GM23338 (cell line): Measurements from ENCODE around the gene ACOX2. TPM values are rescaled to one million over a fixed set of nuclear protein-coding genes. Genes with fewer than 3 reads are reported as not detected.

ENCODE experiments used
- ATAC-seq: fragments of 200-7000 bp; cut with Tn5 transposase; 3 replicates; pipeline ENCODE4 v1.9.1; 2020
- DNase-seq: peaks from one replicate; pipeline ENCODE4 v3.0.0-alpha.2; 2015; ENCODE audit warnings: low spot score
- H2AFZ ChIP-seq: fragments of 200-600 bp; sonication (generic); 2 replicates; pipeline ENCODE4 v1.8.0; 2016; ENCODE audit warnings: antibody characterized with exemption, mild to moderate bottlenecking, moderate library complexity
- H3F3A ChIP-seq: fragments of 200-600 bp; sonication (generic); replicated peaks from 2 replicates; pipeline ENCODE4 v1.8.0; 2017; ENCODE audit warnings: antibody characterized with exemption, mixed run types, low read depth
- H3K27ac ChIP-seq: fragments of 200-600 bp; sonication (generic); 2 replicates; pipeline ENCODE4 v1.6.1; 2016; ENCODE audit warnings: low read depth
- H3K27me3 ChIP-seq: fragments of 200-600 bp; sonication (generic); 2 replicates; pipeline ENCODE4 v1.8.0; 2016; ENCODE audit warnings: mild to moderate bottlenecking, mixed run types, moderate library complexity; ENCODE audit not compliant: insufficient read depth
- H3K36me3 ChIP-seq: fragments of 200-600 bp; sonication (generic); 2 replicates; pipeline ENCODE4 v1.8.0; 2016; ENCODE audit warnings: mild to moderate bottlenecking; ENCODE audit not compliant: insufficient read depth
- H3K4me1 ChIP-seq: fragments of 200-600 bp; sonication (generic); 2 replicates; pipeline ENCODE4 v1.8.0; 2016; ENCODE audit warnings: mild to moderate bottlenecking, moderate library complexity; ENCODE audit not compliant: insufficient read depth
- H3K4me2 ChIP-seq: fragments of 200-600 bp; sonication (generic); 2 replicates; pipeline ENCODE4 v1.7.1; 2017; ENCODE audit warnings: mixed run types
- H3K4me3 ChIP-seq: fragments of 200-600 bp; sonication (generic); 2 replicates; pipeline ENCODE4 v1.6.1; 2016; ENCODE audit warnings: mixed run types
- H3K79me2 ChIP-seq: fragments of 200-600 bp; sonication (generic); replicated peaks from 2 replicates; pipeline ENCODE4 v1.8.0; 2017; ENCODE audit warnings: mild to moderate bottlenecking; ENCODE audit not compliant: insufficient read depth
- H3K9me2 ChIP-seq: fragments of 200-600 bp; sonication (generic); 2 replicates; pipeline ENCODE4 v1.8.0; 2017; ENCODE audit not compliant: insufficient read depth
- H4K20me1 ChIP-seq: fragments of 200-600 bp; sonication (generic); replicated peaks from 2 replicates; pipeline ENCODE4 v1.8.0; 2017; ENCODE audit warnings: mild to moderate bottlenecking; ENCODE audit not compliant: insufficient read depth
- H3K27ac Mint-ChIP-seq: 2 replicates; pipeline ENCODE4 v1.8.0; 2020; ENCODE audit warnings: inconsistent platforms, mild to moderate bottlenecking, moderate library complexity, mixed read lengths
- H3K27me3 Mint-ChIP-seq: 3 replicates; pipeline ENCODE4 v1.8.0; 2022; ENCODE audit warnings: low read depth, mild to moderate bottlenecking, moderate library complexity, mixed read lengths, inconsistent platforms; ENCODE audit not compliant: insufficient read depth, poor library complexity
- H3K36me3 Mint-ChIP-seq: 3 replicates; pipeline ENCODE4 v1.8.0; 2021; ENCODE audit warnings: low read depth, mild to moderate bottlenecking, inconsistent platforms, moderate library complexity, mixed read lengths
- H3K4me1 Mint-ChIP-seq: 3 replicates; pipeline ENCODE4 v1.8.0; 2020; ENCODE audit warnings: mild to moderate bottlenecking, inconsistent platforms, mixed read lengths
- H3K4me3 Mint-ChIP-seq: 3 replicates; pipeline ENCODE4 v1.8.0; 2021; ENCODE audit warnings: moderate library complexity, mild to moderate bottlenecking, inconsistent platforms, mixed read lengths
- H3K9me3 Mint-ChIP-seq: 3 replicates; pipeline ENCODE4 v1.8.0; 2020; ENCODE audit warnings: moderate library complexity, mild to moderate bottlenecking, inconsistent platforms, mixed read lengths
- CREB1 ChIP-seq: fragments of 250-450 bp; sonication (Bioruptor Pico); IDR thresholded peaks from 2 replicates; pipeline ENCODE4 v1.5.0; 2020; ENCODE audit warnings: low read depth, mild to moderate bottlenecking, moderate library complexity
- EZH2 ChIP-seq: fragments of 200-600 bp; sonication (generic); IDR thresholded peaks from one replicate; pipeline ENCODE4 v1.8.0; 2017; ENCODE audit warnings: antibody characterized with exemption, mild to moderate bottlenecking, low read depth; ENCODE audit not compliant: unreplicated experiment
- EZH2phosphoT487 ChIP-seq: fragments of 200-600 bp; sonication (generic); IDR thresholded peaks from one replicate; pipeline ENCODE4 v1.8.1; 2018; ENCODE audit warnings: antibody characterized with exemption; ENCODE audit not compliant: unreplicated experiment
- NANOG ChIP-seq: IDR thresholded peaks from 2 replicates; pipeline ENCODE4 v1.6.1; 2016; ENCODE audit warnings: antibody characterized with exemption, borderline replicate concordance
- POLR2AphosphoS5 ChIP-seq: IDR thresholded peaks from 2 replicates; pipeline ENCODE4 v1.6.1; 2016; ENCODE audit warnings: antibody characterized with exemption, low read depth
- STAT1 ChIP-seq: IDR thresholded peaks from one replicate; pipeline ENCODE4 v1.6.1; 2016; ENCODE audit warnings: antibody characterized with exemption; ENCODE audit not compliant: unreplicated experiment
- ZNF114 ChIP-seq: fragments of 250-450 bp; sonication (Bioruptor Pico); IDR thresholded peaks from 2 replicates; pipeline ENCODE4 v1.5.0; 2020; ENCODE audit warnings: mild to moderate bottlenecking, moderate library complexity
- ZNF331 ChIP-seq: fragments of 250-450 bp; sonication (Bioruptor Pico); IDR thresholded peaks from 2 replicates; pipeline ENCODE4 v1.5.0; 2020; ENCODE audit warnings: low read depth, mild to moderate bottlenecking, moderate library complexity
- polyA plus RNA-seq: library from polyadenylated mRNA; unstranded; fragments of >200 nt; fragmentation: Nextera tagmentation; extraction: Ambion mirVana; gene quantifications from 2 replicates; pipeline ENCODE4 v1.2.1, GENCODE V29; 2016
- total RNA-seq: library from RNA; depleted of rRNA; stranded (reverse); fragments of >200 nt; shearing (Covaris generic); gene quantifications from 2 replicates; pipeline ENCODE4 v1.2.3, GENCODE V29; 2014
- TF ChIP-seq, protein P1 (sequence below): IDR thresholded peaks from one replicate; pipeline ENCODE4 v1.6.1; 2018; ENCODE audit warnings: antibody characterized with exemption; ENCODE audit not compliant: unreplicated experiment
- TF ChIP-seq, protein P2 (sequence below): IDR thresholded peaks from 2 replicates; pipeline ENCODE4 v1.6.1; 2016; ENCODE audit warnings: antibody characterized with exemption
- TF ChIP-seq, protein P3 (sequence below), 2 experiments: fragments of 200-600 bp in 1 of 2; sonication (generic) in 1 of 2; conservative IDR thresholded peaks; 2 replicates each; pipeline versions ENCODE4 v1.5.1 to v1.6.1; 2016 to 2017; ENCODE audit warnings: antibody characterized with exemption in 2 of 2, low read depth in 2 of 2, mild to moderate bottlenecking in 2 of 2, moderate library complexity in 1 of 2

ACOX2 gene
- total and polyA plus RNA-seq, 2 experiments from 2014 or later, result 1.1 to 1.9 TPM

DNA sequence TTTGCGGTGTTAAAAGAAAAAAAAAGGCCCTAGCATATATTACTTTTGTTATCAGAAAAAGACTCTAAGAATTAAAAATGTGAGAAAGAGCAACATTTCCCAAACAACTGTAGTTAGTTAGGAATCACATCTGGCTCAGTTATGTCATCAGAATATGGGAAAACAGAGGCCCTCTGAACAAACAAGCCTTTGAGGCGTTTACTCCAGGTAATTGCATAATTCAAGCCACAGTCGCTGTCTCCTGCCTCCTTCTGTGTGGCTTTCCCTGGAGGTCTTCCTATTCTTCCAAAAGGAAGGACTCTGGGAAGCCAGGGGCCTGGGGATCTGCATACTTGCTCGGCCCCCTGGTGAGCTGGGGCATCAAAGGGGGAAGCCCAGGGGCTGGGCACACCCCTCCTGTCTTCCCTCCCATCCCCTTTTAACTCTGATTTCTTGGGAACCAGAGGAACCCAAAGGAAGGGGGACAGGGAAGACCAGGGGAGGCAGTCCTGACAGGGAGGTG, 43.9 kb upstream of the ACOX2 start (continued):
- TF ChIP-seq, protein P1, sequence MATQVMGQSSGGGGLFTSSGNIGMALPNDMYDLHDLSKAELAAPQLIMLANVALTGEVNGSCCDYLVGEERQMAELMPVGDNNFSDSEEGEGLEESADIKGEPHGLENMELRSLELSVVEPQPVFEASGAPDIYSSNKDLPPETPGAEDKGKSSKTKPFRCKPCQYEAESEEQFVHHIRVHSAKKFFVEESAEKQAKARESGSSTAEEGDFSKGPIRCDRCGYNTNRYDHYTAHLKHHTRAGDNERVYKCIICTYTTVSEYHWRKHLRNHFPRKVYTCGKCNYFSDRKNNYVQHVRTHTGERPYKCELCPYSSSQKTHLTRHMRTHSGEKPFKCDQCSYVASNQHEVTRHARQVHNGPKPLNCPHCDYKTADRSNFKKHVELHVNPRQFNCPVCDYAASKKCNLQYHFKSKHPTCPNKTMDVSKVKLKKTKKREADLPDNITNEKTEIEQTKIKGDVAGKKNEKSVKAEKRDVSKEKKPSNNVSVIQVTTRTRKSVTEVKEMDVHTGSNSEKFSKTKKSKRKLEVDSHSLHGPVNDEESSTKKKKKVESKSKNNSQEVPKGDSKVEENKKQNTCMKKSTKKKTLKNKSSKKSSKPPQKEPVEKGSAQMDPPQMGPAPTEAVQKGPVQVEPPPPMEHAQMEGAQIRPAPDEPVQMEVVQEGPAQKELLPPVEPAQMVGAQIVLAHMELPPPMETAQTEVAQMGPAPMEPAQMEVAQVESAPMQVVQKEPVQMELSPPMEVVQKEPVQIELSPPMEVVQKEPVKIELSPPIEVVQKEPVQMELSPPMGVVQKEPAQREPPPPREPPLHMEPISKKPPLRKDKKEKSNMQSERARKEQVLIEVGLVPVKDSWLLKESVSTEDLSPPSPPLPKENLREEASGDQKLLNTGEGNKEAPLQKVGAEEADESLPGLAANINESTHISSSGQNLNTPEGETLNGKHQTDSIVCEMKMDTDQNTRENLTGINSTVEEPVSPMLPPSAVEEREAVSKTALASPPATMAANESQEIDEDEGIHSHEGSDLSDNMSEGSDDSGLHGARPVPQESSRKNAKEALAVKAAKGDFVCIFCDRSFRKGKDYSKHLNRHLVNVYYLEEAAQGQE, result no peak
- TF ChIP-seq, protein P2, sequence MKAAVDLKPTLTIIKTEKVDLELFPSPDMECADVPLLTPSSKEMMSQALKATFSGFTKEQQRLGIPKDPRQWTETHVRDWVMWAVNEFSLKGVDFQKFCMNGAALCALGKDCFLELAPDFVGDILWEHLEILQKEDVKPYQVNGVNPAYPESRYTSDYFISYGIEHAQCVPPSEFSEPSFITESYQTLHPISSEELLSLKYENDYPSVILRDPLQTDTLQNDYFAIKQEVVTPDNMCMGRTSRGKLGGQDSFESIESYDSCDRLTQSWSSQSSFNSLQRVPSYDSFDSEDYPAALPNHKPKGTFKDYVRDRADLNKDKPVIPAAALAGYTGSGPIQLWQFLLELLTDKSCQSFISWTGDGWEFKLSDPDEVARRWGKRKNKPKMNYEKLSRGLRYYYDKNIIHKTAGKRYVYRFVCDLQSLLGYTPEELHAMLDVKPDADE, result no peak
- TF ChIP-seq CREB1, result no peak
- TF ChIP-seq NANOG, result no peak
- TF ChIP-seq ZNF331 (CRISPR knock-in tag), result no peak
- TF ChIP-seq, protein P3, sequence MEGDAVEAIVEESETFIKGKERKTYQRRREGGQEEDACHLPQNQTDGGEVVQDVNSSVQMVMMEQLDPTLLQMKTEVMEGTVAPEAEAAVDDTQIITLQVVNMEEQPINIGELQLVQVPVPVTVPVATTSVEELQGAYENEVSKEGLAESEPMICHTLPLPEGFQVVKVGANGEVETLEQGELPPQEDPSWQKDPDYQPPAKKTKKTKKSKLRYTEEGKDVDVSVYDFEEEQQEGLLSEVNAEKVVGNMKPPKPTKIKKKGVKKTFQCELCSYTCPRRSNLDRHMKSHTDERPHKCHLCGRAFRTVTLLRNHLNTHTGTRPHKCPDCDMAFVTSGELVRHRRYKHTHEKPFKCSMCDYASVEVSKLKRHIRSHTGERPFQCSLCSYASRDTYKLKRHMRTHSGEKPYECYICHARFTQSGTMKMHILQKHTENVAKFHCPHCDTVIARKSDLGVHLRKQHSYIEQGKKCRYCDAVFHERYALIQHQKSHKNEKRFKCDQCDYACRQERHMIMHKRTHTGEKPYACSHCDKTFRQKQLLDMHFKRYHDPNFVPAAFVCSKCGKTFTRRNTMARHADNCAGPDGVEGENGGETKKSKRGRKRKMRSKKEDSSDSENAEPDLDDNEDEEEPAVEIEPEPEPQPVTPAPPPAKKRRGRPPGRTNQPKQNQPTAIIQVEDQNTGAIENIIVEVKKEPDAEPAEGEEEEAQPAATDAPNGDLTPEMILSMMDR (conservative IDR thresholded peaks at IDR 0.05; ENCODE audit: low read depth in 2 of 2), result no peak
- no peak for TF ChIP-seq ZNF114 (CRISPR knock-in tag)
- no peak for TF ChIP-seq EZH2
- no peak for TF ChIP-seq EZH2phosphoT487
- TF ChIP-seq STAT1, result no peak
- TF ChIP-seq POLR2AphosphoS5, result no peak

DNA sequence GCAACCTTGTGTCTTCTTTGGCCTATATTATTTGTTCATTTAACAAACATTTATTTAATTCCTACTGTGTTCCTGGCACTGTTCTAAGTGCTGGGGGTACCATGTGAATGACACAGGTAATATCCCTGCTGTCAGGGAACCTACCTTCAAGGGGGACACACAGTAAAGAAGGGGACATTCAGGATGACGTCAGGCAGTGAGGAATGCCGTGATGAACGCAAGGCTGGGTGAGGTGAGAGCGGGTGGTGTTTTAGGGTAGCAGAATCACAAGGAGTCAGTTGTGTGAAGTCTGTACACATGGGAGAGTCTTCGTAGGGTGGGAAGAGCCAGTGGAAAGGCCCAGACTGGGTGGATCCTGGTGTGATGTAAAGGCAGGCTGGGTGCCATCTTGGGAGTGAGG, 41.9 kb upstream of the ACOX2 start:
- Mint-ChIP-seq H3K27ac (no peak overlapping the region), H3K4me3 (no peak overlapping the region), H3K27me3 (peaks cover 13% of the 10 kb centered on the region), H3K4me1 (peaks cover 38% of the 10 kb centered on the region), H3K9me3 (no peaks in the 10 kb centered on the region), H3K36me3 (no peaks in the 10 kb centered on the region)
- no peaks in the 10 kb centered on the region for H3F3A ChIP-seq
- no peaks in the 10 kb centered on the region for H4K20me1 ChIP-seq
- H3K36me3 ChIP-seq, result no peaks in the 10 kb centered on the region
- ATAC-seq (no peak), DNase-seq (no peak)
- H3K9me2 ChIP-seq, result peaks cover 3% of the 10 kb centered on the region; the same call in 1 of the 2 replicates
- H3K27me3 ChIP-seq, result no peaks in the 10 kb centered on the region
- H2AFZ ChIP-seq, result no peak overlapping the region
- H3K27ac ChIP-seq, result no peak overlapping the region
- H3K79me2 ChIP-seq, result no peaks in the 10 kb centered on the region
- no peak overlapping the region for H3K4me2 ChIP-seq
- peaks cover 30% of the 10 kb centered on the region for H3K4me1 ChIP-seq
- H3K4me3 ChIP-seq, result no peak overlapping the region
- TF ChIP-seq EZH2phosphoT487 (no peak), POLR2AphosphoS5 (no peak), EZH2 (no peak)
- TF ChIP-seq, protein P2, result no peak
- TF ChIP-seq, protein P1, result no peak
